NB4 (cell line): ENCODE measurements around the gene ENOX1.

Source experiments
- CTCF ChIP-seq: IDR thresholded peaks from one replicate; pipeline ENCODE4 v1.5.1; 2012; ENCODE audit warnings: low read depth, low read length
- MYC ChIP-seq: IDR thresholded peaks from 2 replicates; pipeline ENCODE4 v1.6.1; 2011; ENCODE audit warnings: low read depth, low read length
- POLR2A ChIP-seq: IDR thresholded peaks from 2 replicates; pipeline ENCODE4 v1.6.1; 2011; ENCODE audit warnings: mild to moderate bottlenecking; ENCODE audit not compliant: insufficient read length; ENCODE audit errors: extremely low read depth

GRCh38 chr13:43232144-43232872 lies 554.5 kb downstream of the ENOX1 start:
- TF ChIP-seq CTCF (no peak), POLR2A (no peak), MYC (no peak)
